HepG2 (cell line): ENCODE results near the gene IPCEF1. TPM values are rescaled to one million over a fixed set of nuclear protein-coding genes. Genes with fewer than 3 reads are reported as not detected.

Source experiments
- ATAC-seq: fragments of 200-7000 bp; cut with Tn5 transposase; 3 replicates; pipeline ENCODE4 v1.9.1; 2020; ENCODE audit warnings: mild to moderate bottlenecking, moderate library complexity
- BruUV-seq: library from RNA; stranded (reverse); fragments of 400-500 nt; replicated peaks from 2 replicates; lab custom pipeline; 2021; lab: Mats Ljungman, UMichigan
- CTCF ChIA-PET: fragments of 300-600 bp; formaldehyde crosslinking; extraction: SDS; loops from one replicate; lab custom pipeline; 2021; ENCODE audit warnings: low total read pairs, inconsistent platforms, low intra/inter-chr PET ratio; lab: Yijun Ruan, JAX
- POLR2A ChIA-PET: fragments of 350-600 bp; sonication (Branson Sonifier 250); formaldehyde crosslinking; loops from one replicate; lab custom pipeline; 2020; ENCODE audit warnings: antibody characterized with exemption, inconsistent platforms; lab: Yijun Ruan, JAX
- DNase-seq: peaks from one replicate; pipeline ENCODE4 v3.0.0-alpha.2; 2015; ENCODE audit warnings: low spot score
- FAIRE-seq: peaks from 3 replicates; lab custom pipeline; 2011; peaks lifted over from hg19 to GRCh38; lab: Jason Lieb, UNC
- H2AFZ ChIP-seq: one replicate; pipeline ENCODE4 v1.6.1; 2011; ENCODE audit warnings: low read length, inconsistent platforms
- H3K27ac ChIP-seq: fragments of 300-600 bp; 3 replicates; pipeline ENCODE4 v1.8.0; 2011; ENCODE audit warnings: mixed run types, mild to moderate bottlenecking, mixed read lengths, low read length, inconsistent platforms; ENCODE audit not compliant: insufficient read depth; ENCODE audit errors: extremely low read length
- H3K27me3 ChIP-seq, 2 experiments: fragments of 200-600 bp in 1 of 2; 2 replicates in 1 of 2; 3 replicates in 1 of 2; pipeline versions ENCODE4 v1.6.0 to v1.8.0; 2011; ENCODE audit warnings: low read length in 2 of 2, mild to moderate bottlenecking in 2 of 2, moderate library complexity in 2 of 2, inconsistent platforms in 1 of 2; ENCODE audit not compliant: insufficient read depth in 2 of 2, control insufficient read depth in 1 of 2
- H3K36me3 ChIP-seq, 2 experiments: fragments of 200-600 bp in 1 of 2; replicated peaks in 1 of 2; 2 replicates in 1 of 2; 3 replicates in 1 of 2; pipeline versions ENCODE4 v1.5.1 to v1.8.0; 2011; ENCODE audit warnings: low read length in 2 of 2, inconsistent platforms in 1 of 2; ENCODE audit not compliant: insufficient read depth in 2 of 2, control insufficient read depth in 1 of 2
- H3K4me1 ChIP-seq: 2 replicates; pipeline ENCODE4 v1.5.1; 2012; ENCODE audit warnings: low read length, inconsistent platforms; ENCODE audit not compliant: insufficient read depth
- H3K4me2 ChIP-seq: 2 replicates; pipeline ENCODE4 v1.6.0; 2011; ENCODE audit warnings: low read depth, low read length, inconsistent platforms
- H3K4me3 ChIP-seq, 3 experiments: fragments of 200-600 bp in 1 of 3; sonication (generic), shearing (Covaris generic) in 1 of 3; replicated peaks in 1 of 3; 2 replicates each; pipeline ENCODE4 v1.5.1; 2011 to 2016; ENCODE audit warnings: low read length in 3 of 3, inconsistent platforms in 2 of 3, low read depth in 2 of 3, mild to moderate bottlenecking in 2 of 3, control low read depth in 1 of 3, mixed read lengths in 1 of 3; ENCODE audit not compliant: insufficient read depth in 1 of 3
- H3K79me2 ChIP-seq: one replicate; pipeline ENCODE4 v1.6.1; 2011; ENCODE audit warnings: low read length, inconsistent platforms; ENCODE audit not compliant: insufficient read depth
- H3K9ac ChIP-seq: 2 replicates; pipeline ENCODE4 v1.6.0; 2011; ENCODE audit warnings: mild to moderate bottlenecking, low read depth, low read length, inconsistent platforms; ENCODE audit not compliant: insufficient read depth
- H3K9me3 ChIP-seq: 2 replicates; pipeline ENCODE4 v1.5.1; 2012; ENCODE audit warnings: mild to moderate bottlenecking, low read length
- H4K20me1 ChIP-seq: 2 replicates; pipeline ENCODE4 v1.6.0; 2011; ENCODE audit warnings: inconsistent platforms, mild to moderate bottlenecking, low read length, moderate library complexity; ENCODE audit not compliant: insufficient read depth
- KDM5A ChIP-seq: fragments of 200-600 bp; sonication (generic); IDR thresholded peaks from 2 replicates; pipeline ENCODE4 v1.7.0; 2018; ENCODE audit warnings: antibody characterized with exemption, mild to moderate bottlenecking, low read length, borderline replicate concordance
- TMF1 ChIP-seq: sonication (generic); formaldehyde crosslinking; IDR thresholded peaks from 2 replicates; pipeline ENCODE4 v1.8.1; 2022; ENCODE audit warnings: low read depth, missing genetic modification reagents
- TP53 ChIP-seq: sonication (generic); formaldehyde crosslinking; conservative IDR thresholded peaks from 2 replicates; pipeline ENCODE4 v1.4.0; 2020; ENCODE audit warnings: missing genetic modification reagents
- ZNF678 ChIP-seq: sonication (generic); formaldehyde crosslinking; IDR thresholded peaks from 2 replicates; pipeline ENCODE4 v1.4.0; 2020; ENCODE audit warnings: mild to moderate bottlenecking, missing genetic modification reagents
- ZNF788 ChIP-seq: sonication (generic); formaldehyde crosslinking; IDR thresholded peaks from 2 replicates; pipeline ENCODE4 v1.5.0; 2020; ENCODE audit warnings: mild to moderate bottlenecking, missing genetic modification reagents, borderline replicate concordance
- WGBS: methylation state at CpG from one replicate; pipeline ENCODE4 v1.1.6; 2017; ENCODE audit warnings: low lambda C conversion rate; 5-methylcytosine and 5-hydroxymethylcytosine counted together
- in situ Hi-C: cut with HindIII; loops from 2 replicates; pipeline ENCODE4 v1.10.0; 2017; ENCODE audit warnings: low pct_unique_long_range_greater_than_20kb; ENCODE audit not compliant: extremely low pct_ligation_motif_present
- intact Hi-C: fragments of 100-400 bp; cut with micrococcal nuclease; formaldehyde crosslinking; loops from one replicate; pipeline ENCODE4 v1.10.0; 2022; ENCODE audit not compliant: unreplicated experiment
- polyA plus RNA-seq, 8 experiments: library from polyadenylated mRNA; depleted of rRNA in 3 of 8; stranded (reverse) in 7 of 8; unstranded in 1 of 8; fragments of >200 nt; fragmentation: Illumina TruSeq in 4 of 8; extraction: Trizol in 4 of 8; gene quantifications; 2 replicates each; pipeline versions ENCODE4 v1.2.1 to v1.2.3, GENCODE V29; 2011 to 2016; ENCODE audit warnings: low read depth in 4 of 8, missing spikeins in 1 of 8, mixed read lengths in 1 of 8; ENCODE audit not compliant: insufficient read depth in 1 of 8
- total RNA-seq, 5 experiments: library from RNA; depleted of rRNA; stranded (reverse); fragments of >200 nt; fragmentation: Illumina TruSeq; extraction: Trizol; gene quantifications; 2 replicates each; pipeline ENCODE4 v1.2.3, GENCODE V29; 2016; ENCODE audit warnings: low read depth in 1 of 5
- TF ChIP-seq, protein P1 (sequence below): sonication (generic); formaldehyde crosslinking; IDR thresholded peaks from 2 replicates; pipeline ENCODE4 v1.4.0; 2020; ENCODE audit warnings: missing genetic modification reagents, borderline replicate concordance
- TF ChIP-seq, protein P2 (sequence below): sonication (generic); formaldehyde crosslinking; IDR thresholded peaks from 2 replicates; pipeline ENCODE4 v1.5.1; 2020; ENCODE audit warnings: missing genetic modification reagents, mild to moderate bottlenecking, borderline replicate concordance
- TF ChIP-seq, protein P3 (sequence below): sonication (generic); formaldehyde crosslinking; IDR thresholded peaks from 2 replicates; pipeline ENCODE4 v1.9.0; 2022; ENCODE audit warnings: low read depth, missing genetic modification reagents
- TF ChIP-seq, protein P4 (sequence below): sonication (generic); formaldehyde crosslinking; IDR thresholded peaks from 2 replicates; pipeline ENCODE4 v1.5.0; 2020; ENCODE audit warnings: mild to moderate bottlenecking, missing genetic modification reagents
- TF ChIP-seq, protein P5 (sequence below): IDR thresholded peaks from 2 replicates; pipeline ENCODE4 v1.6.1; 2016

The IPCEF1 gene
- total and polyA plus RNA-seq, 2 of the 13 experiments (the other 11 are each of a cell fraction or from before 2014, with no cell fraction given) = 0.03 TPM; not detected in 1

DNA sequence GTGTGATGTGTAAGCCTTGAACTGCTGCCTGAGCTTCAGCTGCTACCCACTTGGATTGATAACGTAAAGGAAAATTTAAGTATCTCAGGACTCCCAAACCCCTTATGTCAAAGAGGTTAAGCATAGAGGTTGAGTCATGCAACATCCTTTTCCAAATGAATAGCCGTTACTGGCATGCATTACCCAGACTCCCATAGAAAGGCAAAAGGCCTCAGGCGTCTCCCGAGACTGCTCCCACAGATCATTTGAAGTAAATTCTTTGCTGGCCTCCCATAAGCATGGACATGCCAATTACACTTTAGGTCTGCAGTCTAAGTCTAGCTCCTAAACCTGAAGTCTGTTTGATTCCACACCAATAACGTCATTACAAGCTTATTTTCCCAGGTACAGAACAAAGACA is 14.7 kb downstream of the IPCEF1 start:
- H3K4me2 ChIP-seq = no peak overlapping the region
- ATAC-seq (no peak), DNase-seq (no peak), FAIRE-seq (no peak)
- H3K9ac ChIP-seq = no peak overlapping the region
- H3K9me3 ChIP-seq = peaks cover 6% of the 10 kb centered on the region; the same call in 1 of the 2 replicates
- H3K4me1 ChIP-seq = no peaks in the 10 kb centered on the region
- BruUV-seq = no TSS peak
- no peak overlapping the region for H3K4me3 ChIP-seq
- ChIA-PET CTCF (no interaction called here), POLR2A (no interaction called here)
- intact Hi-C loops = loop anchor here (1.0 to 10.0 kb wide), 2 partner anchors 46 to 187 kb away; no protein-coding TSS in a partner anchor
- no peaks in the 10 kb centered on the region for H3K79me2 ChIP-seq
- H3K27me3 ChIP-seq = peaks cover 2 to 8% of the 10 kb centered on the region in 2 experiments; a peak in 3 of 5 replicates
- no peak overlapping the region for H3K27ac ChIP-seq
- H3K36me3 ChIP-seq = no peaks in the 10 kb centered on the region
- in situ Hi-C loops = no loop called here
- no peaks in the 10 kb centered on the region for H4K20me1 ChIP-seq
- no peak overlapping the region for H2AFZ ChIP-seq
- 8% methylated on average over 5 of the region's 5 CpGs for WGBS
- TF ChIP-seq, protein P1, sequence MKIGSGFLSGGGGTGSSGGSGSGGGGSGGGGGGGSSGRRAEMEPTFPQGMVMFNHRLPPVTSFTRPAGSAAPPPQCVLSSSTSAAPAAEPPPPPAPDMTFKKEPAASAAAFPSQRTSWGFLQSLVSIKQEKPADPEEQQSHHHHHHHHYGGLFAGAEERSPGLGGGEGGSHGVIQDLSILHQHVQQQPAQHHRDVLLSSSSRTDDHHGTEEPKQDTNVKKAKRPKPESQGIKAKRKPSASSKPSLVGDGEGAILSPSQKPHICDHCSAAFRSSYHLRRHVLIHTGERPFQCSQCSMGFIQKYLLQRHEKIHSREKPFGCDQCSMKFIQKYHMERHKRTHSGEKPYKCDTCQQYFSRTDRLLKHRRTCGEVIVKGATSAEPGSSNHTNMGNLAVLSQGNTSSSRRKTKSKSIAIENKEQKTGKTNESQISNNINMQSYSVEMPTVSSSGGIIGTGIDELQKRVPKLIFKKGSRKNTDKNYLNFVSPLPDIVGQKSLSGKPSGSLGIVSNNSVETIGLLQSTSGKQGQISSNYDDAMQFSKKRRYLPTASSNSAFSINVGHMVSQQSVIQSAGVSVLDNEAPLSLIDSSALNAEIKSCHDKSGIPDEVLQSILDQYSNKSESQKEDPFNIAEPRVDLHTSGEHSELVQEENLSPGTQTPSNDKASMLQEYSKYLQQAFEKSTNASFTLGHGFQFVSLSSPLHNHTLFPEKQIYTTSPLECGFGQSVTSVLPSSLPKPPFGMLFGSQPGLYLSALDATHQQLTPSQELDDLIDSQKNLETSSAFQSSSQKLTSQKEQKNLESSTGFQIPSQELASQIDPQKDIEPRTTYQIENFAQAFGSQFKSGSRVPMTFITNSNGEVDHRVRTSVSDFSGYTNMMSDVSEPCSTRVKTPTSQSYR (CRISPR knock-in tag) = no peak
- TF ChIP-seq, protein P2, sequence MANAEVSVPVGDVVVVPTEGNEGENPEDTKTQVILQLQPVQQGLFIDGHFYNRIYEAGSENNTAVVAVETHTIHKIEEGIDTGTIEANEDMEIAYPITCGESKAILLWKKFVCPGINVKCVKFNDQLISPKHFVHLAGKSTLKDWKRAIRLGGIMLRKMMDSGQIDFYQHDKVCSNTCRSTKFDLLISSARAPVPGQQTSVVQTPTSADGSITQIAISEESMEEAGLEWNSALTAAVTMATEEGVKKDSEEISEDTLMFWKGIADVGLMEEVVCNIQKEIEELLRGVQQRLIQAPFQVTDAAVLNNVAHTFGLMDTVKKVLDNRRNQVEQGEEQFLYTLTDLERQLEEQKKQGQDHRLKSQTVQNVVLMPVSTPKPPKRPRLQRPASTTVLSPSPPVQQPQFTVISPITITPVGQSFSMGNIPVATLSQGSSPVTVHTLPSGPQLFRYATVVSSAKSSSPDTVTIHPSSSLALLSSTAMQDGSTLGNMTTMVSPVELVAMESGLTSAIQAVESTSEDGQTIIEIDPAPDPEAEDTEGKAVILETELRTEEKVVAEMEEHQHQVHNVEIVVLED (CRISPR knock-in tag) = no peak
- TF ChIP-seq, protein P3, sequence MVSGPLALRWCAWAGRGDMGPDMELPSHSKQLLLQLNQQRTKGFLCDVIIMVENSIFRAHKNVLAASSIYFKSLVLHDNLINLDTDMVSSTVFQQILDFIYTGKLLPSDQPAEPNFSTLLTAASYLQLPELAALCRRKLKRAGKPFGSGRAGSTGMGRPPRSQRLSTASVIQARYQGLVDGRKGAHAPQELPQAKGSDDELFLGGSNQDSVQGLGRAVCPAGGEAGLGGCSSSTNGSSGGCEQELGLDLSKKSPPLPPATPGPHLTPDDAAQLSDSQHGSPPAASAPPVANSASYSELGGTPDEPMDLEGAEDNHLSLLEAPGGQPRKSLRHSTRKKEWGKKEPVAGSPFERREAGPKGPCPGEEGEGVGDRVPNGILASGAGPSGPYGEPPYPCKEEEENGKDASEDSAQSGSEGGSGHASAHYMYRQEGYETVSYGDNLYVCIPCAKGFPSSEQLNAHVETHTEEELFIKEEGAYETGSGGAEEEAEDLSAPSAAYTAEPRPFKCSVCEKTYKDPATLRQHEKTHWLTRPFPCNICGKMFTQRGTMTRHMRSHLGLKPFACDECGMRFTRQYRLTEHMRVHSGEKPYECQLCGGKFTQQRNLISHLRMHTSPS (CRISPR knock-in tag) = no peak
- TF ChIP-seq TMF1 (CRISPR knock-in tag) (no peak), ZNF788 (CRISPR knock-in tag) (no peak), ZNF678 (no peak), TP53 (CRISPR knock-in tag) (no peak), KDM5A (no peak)
- TF ChIP-seq, protein P4, sequence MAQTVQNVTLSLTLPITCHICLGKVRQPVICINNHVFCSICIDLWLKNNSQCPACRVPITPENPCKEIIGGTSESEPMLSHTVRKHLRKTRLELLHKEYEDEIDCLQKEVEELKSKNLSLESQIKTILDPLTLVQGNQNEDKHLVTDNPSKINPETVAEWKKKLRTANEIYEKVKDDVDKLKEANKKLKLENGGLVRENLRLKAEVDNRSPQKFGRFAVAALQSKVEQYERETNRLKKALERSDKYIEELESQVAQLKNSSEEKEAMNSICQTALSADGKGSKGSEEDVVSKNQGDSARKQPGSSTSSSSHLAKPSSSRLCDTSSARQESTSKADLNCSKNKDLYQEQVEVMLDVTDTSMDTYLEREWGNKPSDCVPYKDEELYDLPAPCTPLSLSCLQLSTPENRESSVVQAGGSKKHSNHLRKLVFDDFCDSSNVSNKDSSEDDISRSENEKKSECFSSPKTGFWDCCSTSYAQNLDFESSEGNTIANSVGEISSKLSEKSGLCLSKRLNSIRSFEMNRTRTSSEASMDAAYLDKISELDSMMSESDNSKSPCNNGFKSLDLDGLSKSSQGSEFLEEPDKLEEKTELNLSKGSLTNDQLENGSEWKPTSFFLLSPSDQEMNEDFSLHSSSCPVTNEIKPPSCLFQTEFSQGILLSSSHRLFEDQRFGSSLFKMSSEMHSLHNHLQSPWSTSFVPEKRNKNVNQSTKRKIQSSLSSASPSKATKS (CRISPR knock-in tag) = no peak
- TF ChIP-seq, protein P5, sequence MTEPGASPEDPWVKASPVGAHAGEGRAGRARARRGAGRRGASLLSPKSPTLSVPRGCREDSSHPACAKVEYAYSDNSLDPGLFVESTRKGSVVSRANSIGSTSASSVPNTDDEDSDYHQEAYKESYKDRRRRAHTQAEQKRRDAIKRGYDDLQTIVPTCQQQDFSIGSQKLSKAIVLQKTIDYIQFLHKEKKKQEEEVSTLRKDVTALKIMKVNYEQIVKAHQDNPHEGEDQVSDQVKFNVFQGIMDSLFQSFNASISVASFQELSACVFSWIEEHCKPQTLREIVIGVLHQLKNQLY (CRISPR knock-in tag) = no peak
